Caco-2 (cell line): ENCODE measurements around the gene MPI. TPM values are rescaled to one million over a fixed set of nuclear protein-coding genes. Genes with fewer than 3 reads are reported as not detected.
"Not testable (repeated sequence)": the region's sequence is repeated elsewhere in the genome, so short reads cannot be mapped to it uniquely, and the experiment has no call there.

Experiments
- BruUV-seq: library from RNA; stranded (reverse); fragments of 400-500 nt; replicated peaks from 2 replicates; lab custom pipeline; 2021; lab: Mats Ljungman, UMichigan
- CTCF ChIA-PET: fragments of 300-600 bp; sonication (Branson Sonifier 250); formaldehyde crosslinking; loops from one replicate; lab custom pipeline; 2022; ENCODE audit warnings: antibody characterized with exemption; lab: Charles Lee
- POLR2A ChIA-PET: fragments of 300-600 bp; sonication (Branson Sonifier 250); formaldehyde crosslinking; loops from one replicate; lab custom pipeline; 2022; ENCODE audit warnings: antibody characterized with exemption; lab: Charles Lee
- DNase-seq, 2 experiments: peaks; one replicate each; pipeline versions ENCODE4 v3.0.0 to v3.0.0-alpha.2; 2020 to 2022
- H3K27me3 ChIP-seq: replicated peaks from 2 replicates; pipeline ENCODE4 v1.6.0; 2011; ENCODE audit warnings: low read length; ENCODE audit not compliant: control insufficient read depth, insufficient read depth
- H3K36me3 ChIP-seq: 2 replicates; pipeline ENCODE4 v1.5.1; 2011; ENCODE audit warnings: low read length; ENCODE audit not compliant: control insufficient read depth, insufficient read depth
- H3K4me1 ChIP-seq: fragments of 250-450 bp; sonication (Bioruptor Pico); 2 replicates; pipeline ENCODE4 v1.5.1; 2020; ENCODE audit warnings: mild to moderate bottlenecking
- H3K4me3 ChIP-seq: 2 replicates; pipeline ENCODE4 v1.5.1; 2011; ENCODE audit warnings: low read depth, mild to moderate bottlenecking, control low read depth, low read length
- H3K9me3 ChIP-seq: fragments of 250-450 bp; sonication (Bioruptor Pico); 2 replicates; pipeline ENCODE4 v1.5.1; 2020; ENCODE audit warnings: mild to moderate bottlenecking, moderate library complexity
- H3K27ac Mint-ChIP-seq: one replicate; pipeline ENCODE4 v1.8.0; 2022; ENCODE audit warnings: mixed read lengths; ENCODE audit not compliant: unreplicated experiment
- H3K27me3 Mint-ChIP-seq: one replicate; pipeline ENCODE4 v1.8.0; 2022; ENCODE audit warnings: mixed read lengths; ENCODE audit not compliant: insufficient read depth, unreplicated experiment
- H3K36me3 Mint-ChIP-seq: one replicate; pipeline ENCODE4 v1.8.0; 2022; ENCODE audit warnings: mild to moderate bottlenecking, mixed read lengths; ENCODE audit not compliant: insufficient read depth, unreplicated experiment
- H3K4me1 Mint-ChIP-seq: one replicate; pipeline ENCODE4 v1.8.0; 2022; ENCODE audit warnings: low read depth, mixed read lengths; ENCODE audit not compliant: unreplicated experiment
- H3K4me3 Mint-ChIP-seq: one replicate; pipeline ENCODE4 v1.8.0; 2022; ENCODE audit warnings: mild to moderate bottlenecking, moderate library complexity, mixed read lengths; ENCODE audit not compliant: unreplicated experiment
- H3K9me3 Mint-ChIP-seq: one replicate; pipeline ENCODE4 v1.8.0; 2022; ENCODE audit warnings: mixed read lengths; ENCODE audit not compliant: unreplicated experiment
- CTCF ChIP-seq, 2 experiments: fragments of 200-600 bp in 1 of 2; IDR thresholded peaks; 1 replicate in 1 of 2; 2 replicates in 1 of 2; pipeline versions ENCODE4 v1.5.1 to v1.8.0; 2011 to 2022; ENCODE audit warnings: antibody characterized with exemption in 1 of 2, control low read depth in 1 of 2, inconsistent platforms in 1 of 2, low read depth in 1 of 2, low read length in 1 of 2, mild to moderate bottlenecking in 1 of 2, moderate library complexity in 1 of 2; ENCODE audit not compliant: insufficient read depth in 1 of 2, severe bottlenecking in 1 of 2, unreplicated experiment in 1 of 2
- intact Hi-C: fragments of 100-400 bp; cut with micrococcal nuclease; formaldehyde crosslinking; loops from one replicate; pipeline ENCODE4 v1.10.0; 2022; ENCODE audit not compliant: unreplicated experiment
- total RNA-seq: library from RNA; stranded (reverse); gene quantifications from 2 replicates; pipeline ENCODE4 v1.2.3, GENCODE V29; 2022

MPI gene
- total RNA-seq, 1 experiment from 2014 or later = 29.1 TPM

DNA sequence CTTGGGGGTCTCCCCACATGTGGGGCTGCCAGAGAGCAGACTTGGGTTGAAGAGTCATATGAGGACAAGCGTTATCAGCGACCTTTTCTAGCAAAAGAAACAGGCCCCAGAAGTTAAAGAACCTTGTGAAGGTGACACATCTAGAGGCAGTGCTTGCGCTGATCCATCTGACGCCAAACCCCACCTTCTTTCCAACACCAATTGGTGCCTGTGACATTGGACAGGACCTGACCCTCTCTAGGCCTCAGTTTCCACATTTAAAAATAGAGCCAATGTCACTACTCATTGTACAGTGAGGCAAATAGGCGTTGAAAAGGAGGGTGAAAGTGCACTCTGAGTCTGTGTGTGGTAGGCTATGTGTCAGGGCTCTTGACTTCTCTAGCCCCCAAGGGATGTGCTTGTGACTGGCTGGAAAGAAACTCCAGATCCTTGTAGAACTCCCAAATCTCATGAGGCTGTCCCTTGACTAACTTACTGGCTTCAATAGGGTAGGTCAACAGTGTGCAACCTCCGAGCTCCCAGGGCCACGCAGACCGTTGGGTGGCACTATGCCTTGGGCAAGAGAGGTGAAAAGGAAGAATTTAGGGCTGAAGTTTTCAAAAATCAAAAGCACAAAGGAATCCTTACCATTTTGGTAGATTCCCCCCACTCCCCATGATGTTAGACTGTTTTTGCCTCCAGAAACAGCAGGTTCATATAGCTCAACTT, 17.5 kb downstream of the MPI start:
- Histone ChIP-seq H3K27me3 (no peaks in the 10 kb centered on the region), H3K9me3 (no peaks in the 10 kb centered on the region), H3K36me3 (peaks cover 5% of the 10 kb centered on the region), H3K4me1 (peaks cover 4% of the 10 kb centered on the region; the same call in 1 of the 2 replicates), H3K4me3 (peak overlapping the region; percentile 79)
- Mint-ChIP-seq H3K27ac (peak overlapping the region; percentile 97), H3K9me3 (no peaks in the 10 kb centered on the region), H3K4me1 (no peaks in the 10 kb centered on the region), H3K27me3 (no peaks in the 10 kb centered on the region), H3K4me3 (peak overlapping the region; percentile 99), H3K36me3 (peaks cover 56% of the 10 kb centered on the region)
- POLR2A ChIA-PET = interaction anchor here (0.5 to 2.0 kb wide), 8 partner anchors 8 to 123 kb away, joined by 3 to 12 read pairs (median 4); partner anchors contain the start of genes COX5A, RPP25 and ULK3
- BruUV-seq = TSS peak; percentile 75
- intact Hi-C loops = loop anchor here (2.0 to 5.0 kb wide), 3 partner anchors 35 to 65 kb away; partner anchors contain the start of genes SCAMP2 and ULK3
- no peak for TF ChIP-seq CTCF (IDR thresholded peaks at IDR 0.05; ENCODE audit: insufficient read depth in 1 of 2, low read depth in 1 of 2, low read length in 1 of 2, severe bottlenecking in 1 of 2, unreplicated experiment in 1 of 2)
- CTCF ChIA-PET = interaction anchor here (1.0 to 2.3 kb wide), 4 partner anchors 43 to 138 kb away, joined by 3 to 8 read pairs (median 6); partner anchors contain the start of gene RPP25
- DNase-seq = peak in 1 of 2 experiments; percentile 31

- no peak for DNase-seq
- H3K36me3 Mint-ChIP-seq = peaks cover 52% of the 10 kb centered on the region
- Histone ChIP-seq H3K4me1 (peaks cover 4% of the 10 kb centered on the region; the same call in 1 of the 2 replicates), H3K4me3 (no peak overlapping the region), H3K27me3 (no peaks in the 10 kb centered on the region), H3K36me3 (peaks cover 2% of the 10 kb centered on the region; the same call in 1 of the 2 replicates), H3K9me3 (no peaks in the 10 kb centered on the region)
- BruUV-seq = no TSS peak
- ChIA-PET POLR2A (no interaction called here), CTCF (no interaction called here)
- H3K4me3 Mint-ChIP-seq = no peak overlapping the region
- intact Hi-C loops = loop anchor here (5.0 kb wide), 1 partner anchor 36 kb away; the partner anchor contains the start of gene SCAMP2
- H3K27me3 Mint-ChIP-seq = no peaks in the 10 kb centered on the region
- no peak overlapping the region for H3K27ac Mint-ChIP-seq
- no peak for TF ChIP-seq CTCF (IDR thresholded peaks at IDR 0.05; ENCODE audit: insufficient read depth in 1 of 2, low read depth in 1 of 2, low read length in 1 of 2, severe bottlenecking in 1 of 2, unreplicated experiment in 1 of 2)
- H3K4me1 Mint-ChIP-seq = no peaks in the 10 kb centered on the region
- H3K9me3 Mint-ChIP-seq = no peaks in the 10 kb centered on the region
Measured at GRCh38 chr15:74908635-74909034, 18.8 kb downstream of the MPI start.

- Histone ChIP-seq H3K9me3 (no peaks in the 10 kb centered on the region), H3K4me1 (no peaks in the 10 kb centered on the region), H3K36me3 (no peaks in the 10 kb centered on the region), H3K27me3 (no peaks in the 10 kb centered on the region), H3K4me3 (no peak overlapping the region)
- Mint-ChIP-seq H3K4me1 (no peaks in the 10 kb centered on the region), H3K27ac (no peak overlapping the region), H3K27me3 (no peaks in the 10 kb centered on the region), H3K4me3 (no peak overlapping the region), H3K9me3 (no peaks in the 10 kb centered on the region), H3K36me3 (peaks cover 57% of the 10 kb centered on the region)
- BruUV-seq = no TSS peak
- no peak for TF ChIP-seq CTCF (IDR thresholded peaks at IDR 0.05; ENCODE audit: insufficient read depth in 1 of 2, low read depth in 1 of 2, low read length in 1 of 2, severe bottlenecking in 1 of 2, unreplicated experiment in 1 of 2)
- intact Hi-C loops = no loop called here
- ChIA-PET CTCF (no interaction called here), POLR2A (no interaction called here)
- no peak for DNase-seq
Measured at GRCh38 chr15:74913041-74913440, 23.2 kb downstream of the MPI start.

GRCh38 chr15:74913799-74914198, 24.0 kb downstream of the MPI start:
- peaks cover 65% of the 10 kb centered on the region for H3K36me3 Mint-ChIP-seq
- H3K9me3 ChIP-seq, CTCF ChIA-PET, H3K27ac Mint-ChIP-seq, H3K4me1 ChIP-seq, H3K36me3 ChIP-seq, H3K9me3 Mint-ChIP-seq, H3K4me3 Mint-ChIP-seq, BruUV-seq, H3K4me1 Mint-ChIP-seq, intact Hi-C loops, POLR2A ChIA-PET, DNase-seq, H3K4me3 ChIP-seq, H3K27me3 Mint-ChIP-seq, H3K27me3 ChIP-seq: not testable (repeated sequence)
